Osteoblast (primary cell): ENCODE measurements around the gene NCAPG. TPM values are rescaled to one million over a fixed set of nuclear protein-coding genes. Genes with fewer than 3 reads are reported as not detected.

Experiments used
- DNase-seq: peaks from one replicate; pipeline ENCODE4 v3.0.0; 2011; ENCODE audit warnings: low spot score, mixed read lengths; ENCODE audit not compliant: insufficient read length; ENCODE audit errors: missing footprints
- H2AFZ ChIP-seq: 2 replicates; pipeline ENCODE4 v1.6.0; 2011; ENCODE audit warnings: mild to moderate bottlenecking, low read length
- H3K27ac ChIP-seq: 2 replicates; pipeline ENCODE4 v1.5.1; 2011; ENCODE audit warnings: mild to moderate bottlenecking, low read depth, low read length, moderate library complexity
- H3K27me3 ChIP-seq: 2 replicates; pipeline ENCODE4 v1.6.0; 2012; ENCODE audit warnings: mild to moderate bottlenecking, control low read depth, inconsistent platforms, low read length, moderate library complexity; ENCODE audit not compliant: insufficient read depth
- H3K36me3 ChIP-seq: 2 replicates; pipeline ENCODE4 v1.5.1; 2011; ENCODE audit warnings: mild to moderate bottlenecking, low read length, control low read depth, moderate library complexity; ENCODE audit not compliant: insufficient read depth
- H3K4me1 ChIP-seq: 2 replicates; pipeline ENCODE4 v1.5.1; 2011; ENCODE audit warnings: mild to moderate bottlenecking, low read length, control low read depth, moderate library complexity; ENCODE audit not compliant: insufficient read depth
- H3K4me2 ChIP-seq: 2 replicates; pipeline ENCODE4 v1.6.0; 2011; ENCODE audit warnings: mild to moderate bottlenecking, low read length; ENCODE audit not compliant: insufficient read depth
- H3K4me3 ChIP-seq: fragments of 200-600 bp; sonication (generic); 3 replicates; pipeline ENCODE4 v1.5.1; 2012; ENCODE audit warnings: mild to moderate bottlenecking, low read length, inconsistent platforms; ENCODE audit not compliant: insufficient read depth
- H3K79me2 ChIP-seq: 2 replicates; pipeline ENCODE4 v1.6.0; 2012; ENCODE audit warnings: mild to moderate bottlenecking, low read length, control low read depth, inconsistent platforms; ENCODE audit not compliant: insufficient read depth
- H3K9me3 ChIP-seq: 2 replicates; pipeline ENCODE4 v1.5.1; 2011; ENCODE audit warnings: low read depth, low read length, control low read depth
- H4K20me1 ChIP-seq: 2 replicates; pipeline ENCODE4 v1.6.0; 2012; ENCODE audit warnings: mild to moderate bottlenecking, low read length, control low read depth; ENCODE audit not compliant: insufficient read depth
- total RNA-seq: library from RNA; depleted of rRNA; stranded (reverse); fragments of >200 nt; gene quantifications from 2 replicates; pipeline ENCODE4 v1.2.3, GENCODE V29; 2012
- TF ChIP-seq, protein P1 (sequence below): IDR thresholded peaks from 2 replicates; pipeline ENCODE4 v1.5.1; 2011; ENCODE audit warnings: mild to moderate bottlenecking, low read depth, low read length, moderate library complexity; ENCODE audit errors: extremely low read depth

Gene NCAPG
- total RNA-seq, 1 donor, result 4.0 TPM

DNA sequence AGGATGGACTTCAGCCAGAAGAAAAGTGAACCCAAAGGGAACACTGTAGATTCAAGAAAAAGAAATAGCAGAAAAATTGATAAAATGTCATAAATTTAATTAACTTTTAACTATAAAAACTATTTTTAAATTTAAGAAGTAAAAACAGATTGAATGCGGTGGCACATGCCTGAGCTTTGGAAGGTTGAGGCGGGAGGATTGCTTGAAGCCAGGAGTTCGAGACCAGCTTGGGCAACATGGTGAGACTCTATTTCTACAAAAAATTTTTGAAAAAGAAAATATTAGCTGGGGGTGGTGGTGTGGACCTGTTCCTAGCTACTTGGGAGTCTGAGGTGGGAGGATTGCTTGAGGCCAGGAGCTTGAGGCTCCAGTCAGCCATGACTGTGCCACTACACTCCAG lies 32.3 kb upstream of the NCAPG start:
- Histone ChIP-seq H4K20me1 (no peaks in the 10 kb centered on the region), H3K4me1 (peaks cover 15% of the 10 kb centered on the region), H3K9me3 (no peaks in the 10 kb centered on the region), H3K79me2 (no peaks in the 10 kb centered on the region), H3K4me2 (no peak overlapping the region), H3K36me3 (no peaks in the 10 kb centered on the region), H3K27me3 (peaks cover 38% of the 10 kb centered on the region), H3K27ac (no peak overlapping the region), H2AFZ (no peak overlapping the region), H3K4me3 (no peak overlapping the region)
- no peak for DNase-seq
- TF ChIP-seq, protein P1, sequence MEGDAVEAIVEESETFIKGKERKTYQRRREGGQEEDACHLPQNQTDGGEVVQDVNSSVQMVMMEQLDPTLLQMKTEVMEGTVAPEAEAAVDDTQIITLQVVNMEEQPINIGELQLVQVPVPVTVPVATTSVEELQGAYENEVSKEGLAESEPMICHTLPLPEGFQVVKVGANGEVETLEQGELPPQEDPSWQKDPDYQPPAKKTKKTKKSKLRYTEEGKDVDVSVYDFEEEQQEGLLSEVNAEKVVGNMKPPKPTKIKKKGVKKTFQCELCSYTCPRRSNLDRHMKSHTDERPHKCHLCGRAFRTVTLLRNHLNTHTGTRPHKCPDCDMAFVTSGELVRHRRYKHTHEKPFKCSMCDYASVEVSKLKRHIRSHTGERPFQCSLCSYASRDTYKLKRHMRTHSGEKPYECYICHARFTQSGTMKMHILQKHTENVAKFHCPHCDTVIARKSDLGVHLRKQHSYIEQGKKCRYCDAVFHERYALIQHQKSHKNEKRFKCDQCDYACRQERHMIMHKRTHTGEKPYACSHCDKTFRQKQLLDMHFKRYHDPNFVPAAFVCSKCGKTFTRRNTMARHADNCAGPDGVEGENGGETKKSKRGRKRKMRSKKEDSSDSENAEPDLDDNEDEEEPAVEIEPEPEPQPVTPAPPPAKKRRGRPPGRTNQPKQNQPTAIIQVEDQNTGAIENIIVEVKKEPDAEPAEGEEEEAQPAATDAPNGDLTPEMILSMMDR, result no peak

- H4K20me1 ChIP-seq, result no peaks in the 10 kb centered on the region
- peaks cover 38% of the 10 kb centered on the region for H3K27me3 ChIP-seq
- peak overlapping the region; percentile 89 for H3K4me2 ChIP-seq
- H3K36me3 ChIP-seq, result no peaks in the 10 kb centered on the region
- TF ChIP-seq, protein P1, result no peak
- peak overlapping the region; percentile 62 for H2AFZ ChIP-seq
- no peaks in the 10 kb centered on the region for H3K9me3 ChIP-seq
- no peaks in the 10 kb centered on the region for H3K79me2 ChIP-seq
- H3K4me1 ChIP-seq, result peaks cover 15% of the 10 kb centered on the region
- no peak overlapping the region for H3K27ac ChIP-seq
- no peak for DNase-seq
- H3K4me3 ChIP-seq, result peak overlapping the region; percentile 61
These were observed 30.1 kb upstream of the NCAPG start for GRCh38 chr4:17780501-17781299.

DNA sequence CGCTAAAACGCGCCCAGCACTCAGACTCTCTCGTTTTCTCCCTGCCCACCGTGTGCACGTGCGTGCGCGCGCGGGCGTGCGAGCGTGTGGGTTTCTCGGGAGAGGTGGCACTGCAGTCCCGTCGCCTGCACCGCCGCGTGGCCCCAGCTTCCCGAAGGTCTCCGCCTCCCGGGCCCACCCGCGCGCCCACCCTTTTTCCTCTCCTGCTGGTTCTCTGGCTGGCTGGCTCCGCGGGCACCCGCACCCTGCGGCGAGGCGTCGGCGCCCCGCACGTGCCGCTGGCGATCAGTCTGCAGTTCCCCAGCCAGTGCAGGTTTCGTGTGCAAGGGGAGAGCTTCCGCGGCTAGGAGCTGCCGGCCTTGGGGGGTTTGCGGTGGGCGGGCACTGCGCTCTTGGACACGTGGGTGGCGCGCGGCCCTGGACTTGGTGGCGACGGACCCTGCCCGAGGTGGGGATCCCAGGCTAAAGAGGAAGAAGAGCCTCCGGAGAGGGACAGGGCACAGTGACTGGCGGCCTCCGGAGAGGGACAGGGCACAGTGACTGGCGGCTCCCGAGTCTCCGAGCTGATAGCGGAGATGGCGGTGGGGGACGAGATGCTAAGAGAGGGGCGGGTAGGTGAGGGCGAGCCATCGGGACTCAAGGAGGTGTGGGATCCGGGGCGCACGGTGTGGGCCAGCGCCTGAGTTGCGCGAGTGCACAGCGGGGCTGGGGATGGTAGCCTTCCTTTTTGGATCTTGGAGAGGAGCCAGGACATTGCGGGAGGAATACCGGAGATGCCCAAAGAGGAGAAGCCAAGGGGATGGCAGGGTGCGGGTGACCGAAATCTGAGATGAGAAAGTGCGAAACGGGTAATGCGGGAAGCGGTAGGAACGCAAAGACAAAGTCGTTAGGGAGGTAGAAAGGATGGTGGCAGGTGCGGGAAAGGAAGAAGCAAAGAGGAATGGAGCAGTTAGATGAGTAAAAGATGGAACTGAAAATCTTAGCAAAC lies 29.2 kb upstream of the NCAPG start, which contains the start of gene FAM184B:
Gene FAM184B, minus strand, starts transcription at position 322 of the 988 bp plus-strand sequence. CDS start 322 bp downstream, outside the sequence.
- peak; percentile 79 for DNase-seq
- TF ChIP-seq, protein P1, result no peak
- peaks cover 38% of the 10 kb centered on the region for H3K27me3 ChIP-seq
- H3K27ac ChIP-seq, result no peak within 1 kb of the TSS
- H3K4me1 ChIP-seq, result peaks cover 15% of the 10 kb centered on the region
- peak within 1 kb of the TSS; percentile 62 for H2AFZ ChIP-seq
- H3K9me3 ChIP-seq, result no peaks in the 10 kb centered on the region
- H3K4me3 ChIP-seq, result peak within 1 kb of the TSS; percentile 61
- H3K4me2 ChIP-seq, result peak within 1 kb of the TSS; percentile 89
- no peaks in the 10 kb centered on the region for H3K79me2 ChIP-seq
- no peaks in the 10 kb centered on the region for H3K36me3 ChIP-seq
- no peaks in the 10 kb centered on the region for H4K20me1 ChIP-seq

DNA sequence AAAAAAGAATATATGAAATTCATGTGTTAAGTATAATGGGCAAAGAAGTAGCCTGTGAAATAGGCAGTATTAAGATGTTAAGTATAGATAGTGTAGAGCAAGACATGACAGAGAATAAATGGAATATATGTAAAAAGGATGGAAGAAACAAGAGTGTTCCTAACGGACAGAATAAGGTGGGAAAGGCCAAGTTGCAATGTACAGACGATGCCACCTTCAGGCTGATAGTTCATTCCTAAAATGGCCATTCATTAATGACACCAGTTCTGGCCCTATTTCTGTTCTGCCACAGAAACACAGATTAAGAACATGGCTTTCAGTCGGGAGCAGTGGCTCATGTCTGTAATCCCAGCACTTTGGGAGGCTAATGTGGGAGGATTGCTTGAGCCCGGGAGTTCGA lies 24.9 kb upstream of the NCAPG start:
- no peak overlapping the region for H3K27ac ChIP-seq
- TF ChIP-seq, protein P1, result no peak
- H3K4me1 ChIP-seq, result peaks cover 6% of the 10 kb centered on the region
- H3K36me3 ChIP-seq, result no peaks in the 10 kb centered on the region
- no peaks in the 10 kb centered on the region for H3K9me3 ChIP-seq
- H3K79me2 ChIP-seq, result no peaks in the 10 kb centered on the region
- peaks cover 23% of the 10 kb centered on the region for H3K27me3 ChIP-seq
- H2AFZ ChIP-seq, result no peak overlapping the region
- H4K20me1 ChIP-seq, result no peaks in the 10 kb centered on the region
- H3K4me2 ChIP-seq, result no peak overlapping the region
- no peak overlapping the region for H3K4me3 ChIP-seq
- DNase-seq, result no peak
